HepG2 (cell line): Measurements from ENCODE around the gene KRABD2.

Experiments
- ATAC-seq: fragments of 200-7000 bp; cut with Tn5 transposase; 3 replicates; pipeline ENCODE4 v1.9.1; 2020; ENCODE audit warnings: mild to moderate bottlenecking, moderate library complexity
- BruUV-seq: library from RNA; stranded (reverse); fragments of 400-500 nt; replicated peaks from 2 replicates; lab custom pipeline; 2021; lab: Mats Ljungman, UMichigan
- CTCF ChIA-PET: fragments of 300-600 bp; formaldehyde crosslinking; extraction: SDS; loops from one replicate; lab custom pipeline; 2021; ENCODE audit warnings: low total read pairs, inconsistent platforms, low intra/inter-chr PET ratio; lab: Yijun Ruan, JAX
- POLR2A ChIA-PET: fragments of 350-600 bp; sonication (Branson Sonifier 250); formaldehyde crosslinking; loops from one replicate; lab custom pipeline; 2020; ENCODE audit warnings: antibody characterized with exemption, inconsistent platforms; lab: Yijun Ruan, JAX
- DNase-seq: peaks from one replicate; pipeline ENCODE4 v3.0.0-alpha.2; 2015; ENCODE audit warnings: low spot score
- FAIRE-seq: peaks from 3 replicates; lab custom pipeline; 2011; peaks lifted over from hg19 to GRCh38; lab: Jason Lieb, UNC
- H2AFZ ChIP-seq: one replicate; pipeline ENCODE4 v1.6.1; 2011; ENCODE audit warnings: low read length, inconsistent platforms
- H3K27ac ChIP-seq: fragments of 300-600 bp; 3 replicates; pipeline ENCODE4 v1.8.0; 2011; ENCODE audit warnings: mixed run types, mild to moderate bottlenecking, mixed read lengths, low read length, inconsistent platforms; ENCODE audit not compliant: insufficient read depth; ENCODE audit errors: extremely low read length
- H3K27me3 ChIP-seq, 2 experiments: fragments of 200-600 bp in 1 of 2; 2 replicates in 1 of 2; 3 replicates in 1 of 2; pipeline versions ENCODE4 v1.6.0 to v1.8.0; 2011; ENCODE audit warnings: low read length in 2 of 2, mild to moderate bottlenecking in 2 of 2, moderate library complexity in 2 of 2, inconsistent platforms in 1 of 2; ENCODE audit not compliant: insufficient read depth in 2 of 2, control insufficient read depth in 1 of 2
- H3K36me3 ChIP-seq, 2 experiments: fragments of 200-600 bp in 1 of 2; replicated peaks in 1 of 2; 2 replicates in 1 of 2; 3 replicates in 1 of 2; pipeline versions ENCODE4 v1.5.1 to v1.8.0; 2011; ENCODE audit warnings: low read length in 2 of 2, inconsistent platforms in 1 of 2; ENCODE audit not compliant: insufficient read depth in 2 of 2, control insufficient read depth in 1 of 2
- H3K4me1 ChIP-seq: 2 replicates; pipeline ENCODE4 v1.5.1; 2012; ENCODE audit warnings: low read length, inconsistent platforms; ENCODE audit not compliant: insufficient read depth
- H3K4me2 ChIP-seq: 2 replicates; pipeline ENCODE4 v1.6.0; 2011; ENCODE audit warnings: low read depth, low read length, inconsistent platforms
- H3K4me3 ChIP-seq, 3 experiments: fragments of 200-600 bp in 1 of 3; sonication (generic), shearing (Covaris generic) in 1 of 3; replicated peaks in 1 of 3; 2 replicates each; pipeline ENCODE4 v1.5.1; 2011 to 2016; ENCODE audit warnings: low read length in 3 of 3, inconsistent platforms in 2 of 3, low read depth in 2 of 3, mild to moderate bottlenecking in 2 of 3, control low read depth in 1 of 3, mixed read lengths in 1 of 3; ENCODE audit not compliant: insufficient read depth in 1 of 3
- H3K79me2 ChIP-seq: one replicate; pipeline ENCODE4 v1.6.1; 2011; ENCODE audit warnings: low read length, inconsistent platforms; ENCODE audit not compliant: insufficient read depth
- H3K9ac ChIP-seq: 2 replicates; pipeline ENCODE4 v1.6.0; 2011; ENCODE audit warnings: mild to moderate bottlenecking, low read depth, low read length, inconsistent platforms; ENCODE audit not compliant: insufficient read depth
- H3K9me3 ChIP-seq: 2 replicates; pipeline ENCODE4 v1.5.1; 2012; ENCODE audit warnings: mild to moderate bottlenecking, low read length
- H4K20me1 ChIP-seq: 2 replicates; pipeline ENCODE4 v1.6.0; 2011; ENCODE audit warnings: inconsistent platforms, mild to moderate bottlenecking, low read length, moderate library complexity; ENCODE audit not compliant: insufficient read depth
- ISL2 ChIP-seq: sonication (generic); formaldehyde crosslinking; IDR thresholded peaks from 2 replicates; pipeline ENCODE4 v1.5.0; 2020; ENCODE audit warnings: missing genetic modification reagents
- KAT2B ChIP-seq: fragments of 150-350 bp; IDR thresholded peaks from 2 replicates; pipeline ENCODE4 v1.6.1; 2014; ENCODE audit warnings: low read depth, low read length, borderline replicate concordance
- MIER3 ChIP-seq: IDR thresholded peaks from 2 replicates; pipeline ENCODE4 v1.6.1; 2016; ENCODE audit warnings: missing compliant biosample characterization, borderline replicate concordance
- MLLT10 ChIP-seq: sonication (generic); formaldehyde crosslinking; IDR thresholded peaks from 2 replicates; pipeline ENCODE4 v1.4.0; 2020; ENCODE audit warnings: missing genetic modification reagents
- RBFOX2 ChIP-seq: fragments of 200-400 bp; formaldehyde crosslinking; IDR thresholded peaks from 2 replicates; pipeline ENCODE4 v1.6.1; 2017; ENCODE audit warnings: low read depth, mild to moderate bottlenecking, low read length
- ZNF3 ChIP-seq: IDR thresholded peaks from 2 replicates; pipeline ENCODE4 v1.7.0; 2017; ENCODE audit warnings: inconsistent platforms
- ZNF432 ChIP-seq: sonication (generic); formaldehyde crosslinking; IDR thresholded peaks from 2 replicates; pipeline ENCODE4 v1.5.0; 2020; ENCODE audit warnings: missing genetic modification reagents, mild to moderate bottlenecking, borderline replicate concordance
- ZNF670 ChIP-seq: sonication (generic); formaldehyde crosslinking; IDR thresholded peaks from 2 replicates; pipeline ENCODE4 v1.8.0; 2022; ENCODE audit warnings: mild to moderate bottlenecking, missing genetic modification reagents, borderline replicate concordance
- WGBS: methylation state at CpG from one replicate; pipeline ENCODE4 v1.1.6; 2017; ENCODE audit warnings: low lambda C conversion rate; 5-methylcytosine and 5-hydroxymethylcytosine counted together
- in situ Hi-C: cut with HindIII; loops from 2 replicates; pipeline ENCODE4 v1.10.0; 2017; ENCODE audit warnings: low pct_unique_long_range_greater_than_20kb; ENCODE audit not compliant: extremely low pct_ligation_motif_present
- intact Hi-C: fragments of 100-400 bp; cut with micrococcal nuclease; formaldehyde crosslinking; loops from one replicate; pipeline ENCODE4 v1.10.0; 2022; ENCODE audit not compliant: unreplicated experiment
- TF ChIP-seq, protein P1 (sequence below): sonication (generic); formaldehyde crosslinking; IDR thresholded peaks from 2 replicates; pipeline ENCODE4 v1.4.0; 2020; ENCODE audit warnings: missing genetic modification reagents
- TF ChIP-seq, protein P2 (sequence below): sonication (generic); formaldehyde crosslinking; IDR thresholded peaks from 2 replicates; pipeline ENCODE4 v1.5.0; 2020; ENCODE audit warnings: mild to moderate bottlenecking, missing genetic modification reagents, borderline replicate concordance

KRABD2 gene

DNA sequence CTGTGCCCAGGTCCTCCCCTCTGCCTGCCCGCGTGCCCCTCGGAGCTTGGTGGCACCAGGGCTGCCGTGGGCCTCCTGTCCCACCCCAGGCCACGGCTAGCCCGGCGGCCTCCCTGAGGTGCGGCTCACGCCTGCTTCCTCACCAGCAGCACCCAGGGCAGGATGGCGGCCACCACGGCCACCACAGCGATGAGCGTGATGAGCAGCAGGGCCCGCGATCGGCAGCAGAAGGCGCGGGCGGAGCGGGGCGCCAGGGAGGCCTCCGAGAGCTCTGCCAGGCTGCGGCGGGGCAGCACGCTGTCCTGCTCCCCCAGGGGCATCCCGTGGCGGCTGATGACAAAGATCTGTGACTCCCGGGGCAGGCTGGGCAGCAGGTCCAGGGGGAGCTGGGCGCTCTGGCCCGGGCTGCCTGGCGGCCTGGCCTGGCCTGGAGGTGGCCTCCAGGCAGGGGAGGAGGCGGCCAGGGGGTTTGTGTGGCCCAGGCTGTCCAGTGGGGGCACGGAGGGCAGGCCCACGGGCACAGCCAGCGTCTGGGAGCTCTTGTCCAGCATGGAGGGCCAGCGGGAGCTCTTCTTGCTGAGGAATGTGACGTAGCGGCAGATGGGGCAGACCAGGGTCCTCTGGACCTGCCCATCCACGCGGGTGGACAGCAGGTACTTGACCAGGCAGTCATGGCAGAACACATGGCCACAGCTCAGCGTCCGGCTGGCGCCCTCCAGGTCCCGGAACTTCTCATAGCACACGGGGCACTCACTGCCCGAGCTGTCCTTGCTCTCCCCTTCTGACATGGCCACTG is 16.4 kb upstream of the KRABD2 start (continued):
- no peak for TF ChIP-seq RBFOX2

DNA sequence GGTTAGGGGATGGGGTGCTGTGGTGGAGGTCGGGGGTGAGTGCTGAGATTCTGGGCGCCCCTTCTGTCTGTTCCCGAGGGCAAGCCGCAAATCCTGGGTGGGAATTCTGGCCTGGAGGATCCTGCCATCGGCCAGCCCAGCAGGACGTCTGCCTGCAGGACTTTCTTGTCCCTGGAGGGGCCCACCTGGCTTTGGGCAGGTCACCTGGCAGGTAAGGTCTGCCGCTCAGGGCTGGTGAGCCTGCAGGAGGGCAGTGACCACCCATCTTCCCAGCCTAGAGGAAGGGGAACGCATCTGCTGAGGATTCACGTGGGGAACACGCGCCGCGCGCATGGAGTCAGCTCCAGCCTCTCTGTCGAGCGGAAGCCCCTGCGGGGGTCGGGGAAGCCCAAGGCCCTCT is 15.8 kb upstream of the KRABD2 start:
- POLR2A ChIA-PET: interaction anchor here (0.9 to 1.2 kb wide), 2 partner anchors 9 kb away, joined by 4 to 5 read pairs; partner anchors contain the start of gene RPL26
- FAIRE-seq: no peak
- Histone ChIP-seq H3K36me3 (no peaks in the 10 kb centered on the region), H3K79me2 (no peaks in the 10 kb centered on the region), H3K4me1 (peaks cover 11% of the 10 kb centered on the region), H4K20me1 (no peaks in the 10 kb centered on the region)
- intact Hi-C loops: no loop called here
- TF ChIP-seq ZNF432 (CRISPR knock-in tag) (no peak), ZNF3 (CRISPR knock-in tag) (no peak), ISL2 (CRISPR knock-in tag) (no peak), MIER3 (CRISPR knock-in tag) (no peak), KAT2B (no peak), ZNF670 (CRISPR knock-in tag) (no peak), MLLT10 (no peak)
- TF ChIP-seq, protein P1, sequence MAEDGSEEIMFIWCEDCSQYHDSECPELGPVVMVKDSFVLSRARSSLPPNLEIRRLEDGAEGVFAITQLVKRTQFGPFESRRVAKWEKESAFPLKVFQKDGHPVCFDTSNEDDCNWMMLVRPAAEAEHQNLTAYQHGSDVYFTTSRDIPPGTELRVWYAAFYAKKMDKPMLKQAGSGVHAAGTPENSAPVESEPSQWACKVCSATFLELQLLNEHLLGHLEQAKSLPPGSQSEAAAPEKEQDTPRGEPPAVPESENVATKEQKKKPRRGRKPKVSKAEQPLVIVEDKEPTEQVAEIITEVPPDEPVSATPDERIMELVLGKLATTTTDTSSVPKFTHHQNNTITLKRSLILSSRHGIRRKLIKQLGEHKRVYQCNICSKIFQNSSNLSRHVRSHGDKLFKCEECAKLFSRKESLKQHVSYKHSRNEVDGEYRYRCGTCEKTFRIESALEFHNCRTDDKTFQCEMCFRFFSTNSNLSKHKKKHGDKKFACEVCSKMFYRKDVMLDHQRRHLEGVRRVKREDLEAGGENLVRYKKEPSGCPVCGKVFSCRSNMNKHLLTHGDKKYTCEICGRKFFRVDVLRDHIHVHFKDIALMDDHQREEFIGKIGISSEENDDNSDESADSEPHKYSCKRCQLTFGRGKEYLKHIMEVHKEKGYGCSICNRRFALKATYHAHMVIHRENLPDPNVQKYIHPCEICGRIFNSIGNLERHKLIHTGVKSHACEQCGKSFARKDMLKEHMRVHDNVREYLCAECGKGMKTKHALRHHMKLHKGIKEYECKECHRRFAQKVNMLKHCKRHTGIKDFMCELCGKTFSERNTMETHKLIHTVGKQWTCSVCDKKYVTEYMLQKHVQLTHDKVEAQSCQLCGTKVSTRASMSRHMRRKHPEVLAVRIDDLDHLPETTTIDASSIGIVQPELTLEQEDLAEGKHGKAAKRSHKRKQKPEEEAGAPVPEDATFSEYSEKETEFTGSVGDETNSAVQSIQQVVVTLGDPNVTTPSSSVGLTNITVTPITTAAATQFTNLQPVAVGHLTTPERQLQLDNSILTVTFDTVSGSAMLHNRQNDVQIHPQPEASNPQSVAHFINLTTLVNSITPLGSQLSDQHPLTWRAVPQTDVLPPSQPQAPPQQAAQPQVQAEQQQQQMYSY (CRISPR knock-in tag): peak; percentile 94
- TF ChIP-seq, protein P2, sequence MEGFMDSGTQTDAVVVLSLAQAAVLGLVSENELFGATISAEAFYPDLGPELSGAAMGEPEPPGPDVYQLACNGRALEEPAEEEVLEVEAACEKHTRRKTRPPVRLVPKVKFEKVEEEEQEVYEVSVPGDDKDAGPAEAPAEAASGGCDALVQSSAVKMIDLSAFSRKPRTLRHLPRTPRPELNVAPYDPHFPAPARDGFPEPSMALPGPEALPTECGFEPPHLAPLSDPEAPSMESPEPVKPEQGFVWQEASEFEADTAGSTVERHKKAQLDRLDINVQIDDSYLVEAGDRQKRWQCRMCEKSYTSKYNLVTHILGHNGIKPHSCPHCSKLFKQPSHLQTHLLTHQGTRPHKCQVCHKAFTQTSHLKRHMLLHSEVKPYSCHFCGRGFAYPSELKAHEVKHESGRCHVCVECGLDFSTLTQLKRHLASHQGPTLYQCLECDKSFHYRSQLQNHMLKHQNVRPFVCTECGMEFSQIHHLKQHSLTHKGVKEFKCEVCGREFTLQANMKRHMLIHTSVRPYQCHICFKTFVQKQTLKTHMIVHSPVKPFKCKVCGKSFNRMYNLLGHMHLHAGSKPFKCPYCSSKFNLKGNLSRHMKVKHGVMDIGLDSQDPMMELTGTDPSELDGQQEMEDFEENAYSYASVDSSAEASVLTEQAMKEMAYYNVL (CRISPR knock-in tag): no peak
- TF ChIP-seq, all 625 proteins: peak for 1
- 57% methylated on average over 15 of the region's 18 CpGs for WGBS
- Histone ChIP-seq H3K27me3 (peaks cover 0 to 29% of the 10 kb centered on the region in 2 experiments; a peak in 4 of 5 replicates), H3K27ac (no peak overlapping the region), H3K4me3 (peak overlapping the region in 1 of 3 experiments; percentile 32; a peak in 1 of 6 replicates), H3K9ac (no peak overlapping the region), H3K9me3 (no peaks in the 10 kb centered on the region), H2AFZ (no peak overlapping the region), H3K4me2 (peak overlapping the region; percentile 52)
- ATAC-seq (peak; percentile 35), DNase-seq (no peak)
- CTCF ChIA-PET: no interaction called here
- BruUV-seq: no TSS peak
- in situ Hi-C loops: no loop called here
